Ovary (tissue), 9 donors: Measurements from ENCODE around the gene RBFOX2. TPM values are rescaled to one million over a fixed set of nuclear protein-coding genes. Genes with fewer than 3 reads are reported as not detected.

ENCODE experiments used
- DNase-seq, 5 donors: peaks; one replicate each; pipeline ENCODE4 v3.0.0-alpha.2; 2019 to 2020
- H3K27ac ChIP-seq, 2 donors: fragments of 200-600 bp; one replicate each; pipeline versions ENCODE4 v1.5.1 to v1.8.0; 2019 to 2022
- H3K27me3 ChIP-seq: fragments of 200-600 bp; one replicate; pipeline ENCODE4 v1.8.0; 2022
- H3K36me3 ChIP-seq: fragments of 200-600 bp; sonication (generic); one replicate; pipeline ENCODE4 v1.5.1; 2019
- H3K4me1 ChIP-seq: one replicate; pipeline ENCODE4 v1.8.1; 2013; ENCODE audit warnings: mild to moderate bottlenecking, moderate library complexity; ENCODE audit not compliant: insufficient read depth
- H3K4me3 ChIP-seq: fragments of 200-600 bp; sonication (generic); one replicate; pipeline ENCODE4 v1.5.1; 2017
- H3K9me3 ChIP-seq, 2 donors: fragments of 200-600 bp in 1 of 2; sonication (generic) in 1 of 2; one replicate each; pipeline versions ENCODE4 v1.5.1 to v1.8.1; 2013 to 2019; ENCODE audit warnings: mild to moderate bottlenecking in 1 of 2, moderate library complexity in 1 of 2
- EP300 ChIP-seq: sonication (generic); formaldehyde crosslinking; IDR thresholded peaks from one replicate; pipeline ENCODE4 v1.6.1; 2017; ENCODE audit warnings: antibody characterized with exemption
- POLR2A ChIP-seq: fragments of 450-650 bp; IDR thresholded peaks from one replicate; pipeline ENCODE4 v1.6.1; 2017; ENCODE audit warnings: antibody characterized with exemption, mild to moderate bottlenecking, moderate library complexity
- WGBS, 3 donors: extraction: QIAGEN DNeasy Blood & Tissue Kit in 1 of 3; methylation state at CpG; one replicate each; pipeline versions ENCODE4 v1.1.5 to v1.1.7; 2013 to 2017; 5-methylcytosine and 5-hydroxymethylcytosine counted together
- intact Hi-C, 4 donors: fragments of 100-400 bp; cut with DNase I; formaldehyde crosslinking; loops; one replicate each; pipeline versions ENCODE4 v1.11.0 to v1.15.1; 2022 to 2023
- polyA plus RNA-seq, 2 donors: library from polyadenylated mRNA; stranded (reverse); fragments of 200-250 nt in 1 of 2; fragments of 350-450 nt in 1 of 2; fragmentation: Illumina TruSeq in 1 of 2; extraction: RNeasy Lipid Tissue Mini Kit (QIAGEN cat#74804) in 1 of 2; gene quantifications; one replicate each; pipeline ENCODE4 v1.2.3, GENCODE V29; 2013 to 2014
- total RNA-seq, 7 donors: library from RNA; depleted of rRNA in 2 of 7; stranded (reverse); fragments of >200 nt in 2 of 7; fragmentation: NEBNext Ultra II Directional in 3 of 7; extraction: Animal tissue kit (Norgen Biotek cat#: 25700) in 3 of 7; gene quantifications; one replicate each; pipeline versions ENCODE4 v1.1.0 to v1.2.4, GENCODE V29; 2016 to 2023
- TF ChIP-seq, protein P1 (sequence below), 3 donors: fragments of 450-650 bp in 2 of 3; fragments of 200-600 bp in 1 of 3; IDR thresholded peaks; one replicate each; pipeline versions ENCODE4 v1.5.1 to v1.8.0; 2016 to 2022; ENCODE audit warnings: antibody characterized with exemption in 3 of 3, mild to moderate bottlenecking in 1 of 3
- donor health status: DM: no; HTN: no; CAD: no; lungs with moderate emphysema.
- donor health status: DM: no; HTN: no; CAD: no.
- donor health status: Bipolar disorder and iron deficiency.
- donor health status: DM: yes; HTN: yes; CAD: no.
- donor health status: DM: no; HTN: no; CAD: no.
- donor health status: DM: yes; HTN: yes; CAD: no.

RBFOX2 gene
- total and polyA plus RNA-seq, 9 donors: 68.7 to 140 (median 128) TPM

DNA sequence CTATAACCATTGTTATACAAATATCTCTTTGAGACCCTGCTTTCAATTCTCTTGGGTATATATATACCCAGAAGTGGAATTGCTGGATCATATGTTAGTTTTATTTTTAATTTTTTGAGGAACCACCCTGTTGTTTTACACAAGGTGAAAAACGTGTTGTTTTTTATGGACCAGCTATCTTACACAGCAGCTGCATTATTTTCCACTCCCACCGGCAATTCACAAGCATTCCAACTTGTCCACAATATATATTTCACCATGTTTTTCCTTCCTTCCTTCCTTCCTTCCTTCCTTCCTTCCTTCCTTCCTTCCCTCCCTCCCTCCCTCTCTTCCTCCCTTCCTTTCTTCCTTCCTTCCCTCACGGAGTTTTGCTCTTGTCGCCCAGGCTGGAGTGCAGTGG is 317.3 kb downstream of the RBFOX2 start:
- Histone ChIP-seq H3K4me3 (no peak overlapping the region), H3K27ac (no peak overlapping the region), H3K4me1 (no peaks in the 10 kb centered on the region), H3K27me3 (no peaks in the 10 kb centered on the region), H3K36me3 (no peaks in the 10 kb centered on the region), H3K9me3 (no peaks in the 10 kb centered on the region)
- whole genome bisulfite sequencing, 3 donors: 52 to 60% (median 57%) methylated on average over 4 of the region's 4 CpGs
- no peak for DNase-seq
- TF ChIP-seq, protein P1, sequence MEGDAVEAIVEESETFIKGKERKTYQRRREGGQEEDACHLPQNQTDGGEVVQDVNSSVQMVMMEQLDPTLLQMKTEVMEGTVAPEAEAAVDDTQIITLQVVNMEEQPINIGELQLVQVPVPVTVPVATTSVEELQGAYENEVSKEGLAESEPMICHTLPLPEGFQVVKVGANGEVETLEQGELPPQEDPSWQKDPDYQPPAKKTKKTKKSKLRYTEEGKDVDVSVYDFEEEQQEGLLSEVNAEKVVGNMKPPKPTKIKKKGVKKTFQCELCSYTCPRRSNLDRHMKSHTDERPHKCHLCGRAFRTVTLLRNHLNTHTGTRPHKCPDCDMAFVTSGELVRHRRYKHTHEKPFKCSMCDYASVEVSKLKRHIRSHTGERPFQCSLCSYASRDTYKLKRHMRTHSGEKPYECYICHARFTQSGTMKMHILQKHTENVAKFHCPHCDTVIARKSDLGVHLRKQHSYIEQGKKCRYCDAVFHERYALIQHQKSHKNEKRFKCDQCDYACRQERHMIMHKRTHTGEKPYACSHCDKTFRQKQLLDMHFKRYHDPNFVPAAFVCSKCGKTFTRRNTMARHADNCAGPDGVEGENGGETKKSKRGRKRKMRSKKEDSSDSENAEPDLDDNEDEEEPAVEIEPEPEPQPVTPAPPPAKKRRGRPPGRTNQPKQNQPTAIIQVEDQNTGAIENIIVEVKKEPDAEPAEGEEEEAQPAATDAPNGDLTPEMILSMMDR (IDR thresholded peaks at IDR 0.05): no peak
- no peak for TF ChIP-seq EP300
- TF ChIP-seq POLR2A: no peak
- intact Hi-C loops: no loop called here

DNA sequence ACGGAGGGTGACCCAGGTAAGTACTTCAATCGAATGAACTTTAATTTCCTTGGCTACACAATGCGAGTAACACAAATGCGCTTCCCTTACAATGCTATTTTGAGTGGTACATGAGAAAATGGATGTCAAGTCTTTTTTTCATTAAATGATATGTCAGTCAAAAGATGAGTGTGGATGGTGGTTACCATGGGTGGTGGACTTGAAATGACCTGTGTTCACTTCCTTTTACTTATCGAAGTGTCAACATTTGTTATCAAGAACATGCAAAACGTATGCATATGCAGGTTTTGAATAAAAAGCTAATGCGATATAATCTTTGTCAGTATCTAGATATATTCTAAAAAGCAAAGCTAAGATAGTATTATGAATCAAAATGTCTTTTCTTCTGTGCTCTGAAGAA is 319.7 kb downstream of the RBFOX2 start:
- intact Hi-C loops: no loop called here
- no peaks in the 10 kb centered on the region for H3K27me3 ChIP-seq
- WGBS, 3 donors: 85 to 86% (median 85%) methylated on average over 7 of the region's 7 CpGs
- DNase-seq: no peak
- H3K36me3 ChIP-seq: no peaks in the 10 kb centered on the region
- no peaks in the 10 kb centered on the region for H3K4me1 ChIP-seq
- TF ChIP-seq POLR2A (no peak), EP300 (no peak)
- TF ChIP-seq, protein P1 (IDR thresholded peaks at IDR 0.05): no peak
- no peaks in the 10 kb centered on the region for H3K9me3 ChIP-seq
- H3K27ac ChIP-seq: no peak overlapping the region
- H3K4me3 ChIP-seq: no peak overlapping the region

DNA sequence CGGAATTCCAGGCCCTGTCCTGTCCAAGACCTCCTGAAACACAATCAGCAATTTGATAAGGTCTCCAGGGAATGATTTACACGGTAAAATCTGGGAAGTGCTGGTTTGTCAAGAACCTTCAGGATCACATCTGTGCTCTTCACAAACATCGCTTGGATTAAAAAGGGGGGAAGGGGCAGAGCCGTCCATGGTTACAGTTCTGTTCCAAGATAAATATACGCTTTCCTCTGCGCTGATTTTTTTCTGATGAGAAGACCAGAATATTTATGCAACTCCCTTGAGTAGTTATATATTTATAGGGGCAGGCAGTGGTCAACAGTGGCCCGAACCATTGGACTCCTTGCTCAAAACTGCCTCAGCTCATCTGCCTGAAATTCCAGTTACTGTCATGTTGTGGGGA is 320.2 kb downstream of the RBFOX2 start:
- no peak overlapping the region for H3K27ac ChIP-seq
- no peaks in the 10 kb centered on the region for H3K9me3 ChIP-seq
- H3K27me3 ChIP-seq: no peaks in the 10 kb centered on the region
- 46 to 51% (median 49%) methylated on average over 7 of the region's 7 CpGs for WGBS, 3 donors
- no peak for DNase-seq
- H3K36me3 ChIP-seq: no peaks in the 10 kb centered on the region
- intact Hi-C loops: no loop called here
- TF ChIP-seq, protein P1 (IDR thresholded peaks at IDR 0.05): no peak
- TF ChIP-seq POLR2A: no peak
- TF ChIP-seq EP300: no peak
- no peaks in the 10 kb centered on the region for H3K4me1 ChIP-seq
- H3K4me3 ChIP-seq: no peak overlapping the region

DNA sequence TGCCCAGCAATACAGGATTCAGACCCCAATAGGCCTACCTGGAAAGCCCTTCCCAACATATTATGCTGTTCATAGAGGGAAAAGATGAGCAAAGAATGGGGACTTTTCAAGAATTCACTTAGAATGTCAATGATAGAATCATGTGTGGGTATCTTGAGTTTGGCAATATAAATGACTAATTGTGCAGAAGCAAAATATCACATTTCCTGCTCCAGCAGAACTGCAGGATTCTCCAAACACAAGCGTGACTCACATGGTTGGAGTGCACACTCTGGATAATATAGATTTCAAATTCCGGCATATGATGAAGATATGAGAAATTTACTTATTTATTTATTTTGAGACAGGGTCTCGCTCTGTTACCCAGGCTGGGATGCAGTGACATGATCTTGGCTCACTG is 323.5 kb downstream of the RBFOX2 start:
- intact Hi-C loops: no loop called here
- Histone ChIP-seq H3K9me3 (no peaks in the 10 kb centered on the region), H3K4me1 (no peaks in the 10 kb centered on the region), H3K27me3 (no peaks in the 10 kb centered on the region), H3K36me3 (no peaks in the 10 kb centered on the region), H3K27ac (no peak overlapping the region), H3K4me3 (no peak overlapping the region)
- 90 to 96% (median 91%) methylated on average over 3 of the region's 3 CpGs for WGBS, 3 donors
- TF ChIP-seq, protein P1 (IDR thresholded peaks at IDR 0.05): no peak
- TF ChIP-seq EP300 (no peak), POLR2A (no peak)
- DNase-seq: no peak
